CD4-positive, CD25-positive, alpha-beta regulatory T cell (primary cell): ENCODE measurements around the gene SIK2. TPM values are rescaled to one million over a fixed set of nuclear protein-coding genes. Genes with fewer than 3 reads are reported as not detected.
"Not testable (repeated sequence)": the region's sequence is repeated elsewhere in the genome, so short reads cannot be mapped to it uniquely, and the experiment has no call there.

ENCODE experiments used
- ATAC-seq, 2 donors: fragments of 150-1000 bp; cut with Tn5 transposase; one replicate each; pipeline ENCODE4 v1.10.0; 2021; ENCODE audit warnings: low read depth in 2 of 2, moderate number of reproducible peaks in 2 of 2, moderate library complexity in 1 of 2
- DNase-seq, 3 donors: peaks; one replicate each; pipeline versions ENCODE4 v3.0.0 to v3.0.0-alpha.2; 2012 to 2022; ENCODE audit warnings: mixed read lengths in 1 of 3
- H3K27ac ChIP-seq: one replicate; pipeline ENCODE4 v1.7.0; 2013; ENCODE audit warnings: mild to moderate bottlenecking, low read length; ENCODE audit not compliant: insufficient read depth, poor library complexity, severe bottlenecking
- H3K27me3 ChIP-seq: one replicate; pipeline ENCODE4 v1.7.0; 2013; ENCODE audit warnings: low read length; ENCODE audit not compliant: control insufficient read depth, insufficient read depth
- H3K36me3 ChIP-seq: one replicate; pipeline ENCODE4 v1.7.0; 2013; ENCODE audit warnings: mild to moderate bottlenecking, low read length, moderate library complexity; ENCODE audit not compliant: control insufficient read depth, insufficient read depth
- H3K4me1 ChIP-seq: 2 replicates; pipeline ENCODE4 v1.7.0; 2013; ENCODE audit warnings: mild to moderate bottlenecking, low read length; ENCODE audit not compliant: insufficient read depth, control insufficient read depth, poor library complexity, severe bottlenecking
- H3K4me3 ChIP-seq: one replicate; pipeline ENCODE4 v1.7.0; 2013; ENCODE audit warnings: low read depth, mild to moderate bottlenecking, low read length, moderate library complexity
- H3K9me3 ChIP-seq, 2 experiments: 1 replicate in 1 of 2; 2 replicates in 1 of 2; pipeline ENCODE4 v1.7.0; 2013; ENCODE audit warnings: low read length in 2 of 2, mild to moderate bottlenecking in 1 of 2, moderate library complexity in 1 of 2; ENCODE audit not compliant: control insufficient read depth in 2 of 2
- H3K27ac Mint-ChIP-seq, 3 donors: one replicate each; pipeline ENCODE4 v1.8.0; 2020 to 2022; ENCODE audit warnings: mild to moderate bottlenecking in 3 of 3, mixed read lengths in 3 of 3, moderate library complexity in 2 of 3
- H3K27me3 Mint-ChIP-seq: one replicate; pipeline ENCODE4 v1.8.0; 2022; ENCODE audit warnings: mild to moderate bottlenecking, mixed read lengths
- H3K36me3 Mint-ChIP-seq: one replicate; pipeline ENCODE4 v1.8.0; 2020; ENCODE audit warnings: mixed read lengths
- H3K4me1 Mint-ChIP-seq, 4 donors: one replicate each; pipeline ENCODE4 v1.8.0; 2020 to 2022; ENCODE audit warnings: mixed read lengths in 4 of 4, mild to moderate bottlenecking in 1 of 4
- H3K4me3 Mint-ChIP-seq, 4 donors: one replicate each; pipeline ENCODE4 v1.8.0; 2020 to 2022; ENCODE audit warnings: mild to moderate bottlenecking in 4 of 4, mixed read lengths in 4 of 4, moderate library complexity in 3 of 4
- H3K9me3 Mint-ChIP-seq, 7 donors: one replicate each; pipeline ENCODE4 v1.8.0; 2020 to 2022; ENCODE audit warnings: mixed read lengths in 7 of 7, mild to moderate bottlenecking in 3 of 7, moderate library complexity in 2 of 7
- polyA plus RNA-seq, 4 donors: library from polyadenylated mRNA; unstranded; fragments of 300-500 nt; fragmentation: Illumina TruSeq; gene quantifications; one replicate each; pipeline ENCODE4 v1.2.3, GENCODE V29; 2021
- total RNA-seq: library from RNA; stranded (reverse); gene quantifications from one replicate; pipeline ENCODE4 v1.2.3, GENCODE V29; 2022

Gene SIK2
- total and polyA plus RNA-seq, 5 donors from 2014 or later = 0.05 to 8.7 (median 0.16) TPM

GRCh38 chr11:111770581-111771134 is 168.4 kb downstream of the SIK2 start:
- ATAC-seq (no peak), DNase-seq (no peak)
- H3K4me1 Mint-ChIP-seq = peaks cover 0 to 11% (median 6%) of the 10 kb centered on the region in 4 donors
- H3K4me3 Mint-ChIP-seq = peak overlapping the region in 1 of 4 donors; percentile 62
- no peak overlapping the region for H3K4me3 ChIP-seq
- H3K9me3 Mint-ChIP-seq = no peaks in the 10 kb centered on the region
- H3K27me3 ChIP-seq = no peaks in the 10 kb centered on the region
- H3K4me1 ChIP-seq = peaks cover 7% of the 10 kb centered on the region
- H3K27ac Mint-ChIP-seq = no peak overlapping the region
- H3K36me3 Mint-ChIP-seq = no peaks in the 10 kb centered on the region
- H3K36me3 ChIP-seq = no peaks in the 10 kb centered on the region
- no peaks in the 10 kb centered on the region for H3K9me3 ChIP-seq
- no peaks in the 10 kb centered on the region for H3K27me3 Mint-ChIP-seq
- no peak overlapping the region for H3K27ac ChIP-seq

DNA sequence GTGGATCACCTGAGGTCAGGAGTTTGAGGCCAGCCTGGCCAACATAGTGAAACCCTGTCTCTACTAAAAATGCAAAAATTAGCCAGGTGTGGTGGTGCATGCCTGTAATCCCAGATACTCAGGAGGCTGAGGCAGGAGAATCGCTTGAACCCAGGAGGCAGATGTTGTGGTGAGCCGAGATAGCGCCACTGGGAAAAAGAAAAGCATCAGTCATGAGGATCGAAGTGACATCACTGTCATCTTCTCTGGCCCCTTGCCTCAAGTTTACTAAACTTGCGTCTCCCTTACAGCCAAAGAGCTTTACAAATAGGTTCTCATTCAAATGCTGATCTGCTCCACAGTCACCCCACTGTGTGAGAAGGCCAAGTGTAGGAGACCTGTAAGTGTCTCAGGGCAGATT is 169.0 kb downstream of the SIK2 start:
- ATAC-seq, H3K9me3 ChIP-seq, H3K27ac Mint-ChIP-seq, H3K36me3 ChIP-seq, H3K9me3 Mint-ChIP-seq, H3K4me1 Mint-ChIP-seq, H3K4me1 ChIP-seq, H3K27me3 ChIP-seq, H3K4me3 ChIP-seq, DNase-seq, H3K27me3 Mint-ChIP-seq, H3K27ac ChIP-seq, H3K36me3 Mint-ChIP-seq: not testable (repeated sequence)
- peak overlapping the region in 1 of 4 donors; percentile 62 for H3K4me3 Mint-ChIP-seq

- no peaks in the 10 kb centered on the region for H3K9me3 Mint-ChIP-seq
- ATAC-seq = no peak
Measured at GRCh38 chr11:111772535-111772934, 170.3 kb downstream of the SIK2 start.

DNA sequence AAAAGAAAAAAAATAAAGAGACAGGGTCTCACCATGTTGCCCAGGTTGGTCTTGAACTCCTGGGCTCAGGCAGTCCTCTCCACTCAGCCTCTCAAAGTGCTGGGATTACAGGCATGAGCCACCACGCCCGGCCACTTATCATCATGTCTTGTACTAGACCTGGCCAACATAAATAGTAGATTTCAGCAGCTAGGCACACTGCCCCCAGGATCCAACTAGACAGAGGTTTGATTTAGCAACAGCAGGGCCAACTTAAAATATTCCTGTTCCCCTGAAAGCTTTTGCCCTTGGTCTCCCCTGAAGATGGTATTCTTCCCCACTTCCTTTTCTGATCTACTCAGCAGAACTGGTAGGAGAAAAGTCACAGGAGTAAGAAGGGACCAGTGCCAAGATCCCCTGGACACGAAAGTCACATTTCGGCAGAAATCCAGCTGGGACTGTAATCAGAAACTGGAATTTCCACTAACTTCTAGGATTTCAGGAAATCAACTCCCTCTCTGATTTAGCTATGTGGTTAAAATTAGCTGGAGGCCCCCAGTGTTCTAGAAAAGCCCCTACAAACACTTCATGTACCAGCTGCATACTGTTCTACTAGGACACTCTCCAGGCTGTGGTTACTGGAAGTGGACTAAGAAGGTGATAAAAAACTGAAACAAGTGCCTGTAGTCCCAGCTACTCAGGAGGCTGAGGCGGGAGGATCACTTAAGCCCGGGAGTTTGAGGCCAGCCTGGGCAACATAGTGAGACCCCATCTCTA is 172.9 kb downstream of the SIK2 start:
- no peaks in the 10 kb centered on the region for H3K27me3 Mint-ChIP-seq
- Histone ChIP-seq H3K27ac (no peak overlapping the region), H3K27me3 (no peaks in the 10 kb centered on the region), H3K36me3 (no peaks in the 10 kb centered on the region), H3K4me3 (no peak overlapping the region), H3K9me3 (no peaks in the 10 kb centered on the region), H3K4me1 (no peaks in the 10 kb centered on the region)
- H3K36me3 Mint-ChIP-seq = no peaks in the 10 kb centered on the region
- H3K4me1 Mint-ChIP-seq = peaks cover 0 to 6% (median 0%) of the 10 kb centered on the region in 4 donors
- H3K9me3 Mint-ChIP-seq = peaks cover 0 to 1% (median 0%) of the 10 kb centered on the region in 7 donors
- no peak overlapping the region for H3K27ac Mint-ChIP-seq
- H3K4me3 Mint-ChIP-seq = no peak overlapping the region
- no peak for ATAC-seq
- DNase-seq = no peak

More at GRCh38 chr11:111772535-111772934, 170.3 kb downstream of the SIK2 start:
- no peaks in the 10 kb centered on the region for H3K9me3 ChIP-seq
- Mint-ChIP-seq H3K36me3 (no peaks in the 10 kb centered on the region), H3K27ac (no peak overlapping the region), H3K4me1 (peaks cover 0 to 5% (median 0%) of the 10 kb centered on the region in 4 donors), H3K4me3 (no peak overlapping the region), H3K27me3 (no peaks in the 10 kb centered on the region)
- H3K36me3 ChIP-seq = no peaks in the 10 kb centered on the region
- H3K27me3 ChIP-seq = no peaks in the 10 kb centered on the region
- no peak for DNase-seq
- H3K27ac ChIP-seq = no peak overlapping the region
- H3K4me1 ChIP-seq = no peaks in the 10 kb centered on the region
- H3K4me3 ChIP-seq = no peak overlapping the region

DNA sequence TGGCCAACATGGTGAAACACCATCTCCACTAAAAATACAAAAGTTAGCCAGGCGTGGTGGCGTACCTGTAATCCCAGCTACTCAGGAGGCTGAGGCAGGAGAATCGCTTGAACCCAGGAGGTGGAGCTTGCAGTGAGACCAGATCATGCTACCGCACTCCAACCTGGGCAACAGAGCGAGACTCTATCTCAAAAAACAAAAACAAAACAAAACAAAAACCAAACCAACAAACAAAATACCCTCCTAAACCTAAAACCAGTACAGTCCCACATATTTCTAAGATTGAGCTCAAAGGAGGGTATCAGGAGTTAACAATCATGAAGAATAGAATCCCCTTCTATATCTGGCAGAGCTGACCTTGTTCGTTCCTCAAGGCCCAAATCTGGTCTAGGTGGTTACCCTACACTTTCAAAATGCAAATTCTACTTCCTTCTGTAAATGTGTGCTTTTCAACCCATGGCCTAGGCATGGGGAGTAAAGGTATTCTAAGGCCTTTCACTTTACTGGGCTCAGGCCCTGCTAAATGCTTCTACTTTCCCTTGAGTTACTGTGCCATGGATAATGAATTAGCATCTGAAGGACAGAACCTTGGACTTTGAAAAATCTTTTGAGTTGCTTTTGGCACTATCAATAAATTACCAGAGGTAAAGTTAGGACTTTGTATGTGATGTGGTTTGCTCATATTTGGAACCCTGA is 174.3 kb downstream of the SIK2 start:
- H3K36me3 ChIP-seq = no peaks in the 10 kb centered on the region
- no peak overlapping the region for H3K27ac ChIP-seq
- Mint-ChIP-seq H3K27me3 (no peaks in the 10 kb centered on the region), H3K4me3 (no peak overlapping the region), H3K36me3 (no peaks in the 10 kb centered on the region), H3K9me3 (peaks cover 0 to 1% (median 0%) of the 10 kb centered on the region in 7 donors), H3K4me1 (peaks cover 0 to 6% (median 0%) of the 10 kb centered on the region in 4 donors), H3K27ac (no peak overlapping the region)
- no peaks in the 10 kb centered on the region for H3K27me3 ChIP-seq
- H3K4me3 ChIP-seq = no peak overlapping the region
- no peak for ATAC-seq
- no peaks in the 10 kb centered on the region for H3K9me3 ChIP-seq
- no peak for DNase-seq
- no peaks in the 10 kb centered on the region for H3K4me1 ChIP-seq

GRCh38 chr11:111777094-111778046 is 175.1 kb downstream of the SIK2 start:
- Histone ChIP-seq H3K27ac (no peak overlapping the region), H3K9me3 (no peaks in the 10 kb centered on the region), H3K4me3 (no peak overlapping the region), H3K27me3 (no peaks in the 10 kb centered on the region), H3K4me1 (no peaks in the 10 kb centered on the region), H3K36me3 (no peaks in the 10 kb centered on the region)
- peak; percentile 10 to 80 (median 67) for DNase-seq
- no peaks in the 10 kb centered on the region for H3K36me3 Mint-ChIP-seq
- H3K4me1 Mint-ChIP-seq = peaks cover 0 to 6% (median 0%) of the 10 kb centered on the region in 4 donors
- H3K4me3 Mint-ChIP-seq = no peak overlapping the region
- peak; percentile 88 for ATAC-seq
- H3K27ac Mint-ChIP-seq = no peak overlapping the region
- peaks cover 0 to 1% (median 0%) of the 10 kb centered on the region in 7 donors for H3K9me3 Mint-ChIP-seq
- H3K27me3 Mint-ChIP-seq = no peaks in the 10 kb centered on the region

DNA sequence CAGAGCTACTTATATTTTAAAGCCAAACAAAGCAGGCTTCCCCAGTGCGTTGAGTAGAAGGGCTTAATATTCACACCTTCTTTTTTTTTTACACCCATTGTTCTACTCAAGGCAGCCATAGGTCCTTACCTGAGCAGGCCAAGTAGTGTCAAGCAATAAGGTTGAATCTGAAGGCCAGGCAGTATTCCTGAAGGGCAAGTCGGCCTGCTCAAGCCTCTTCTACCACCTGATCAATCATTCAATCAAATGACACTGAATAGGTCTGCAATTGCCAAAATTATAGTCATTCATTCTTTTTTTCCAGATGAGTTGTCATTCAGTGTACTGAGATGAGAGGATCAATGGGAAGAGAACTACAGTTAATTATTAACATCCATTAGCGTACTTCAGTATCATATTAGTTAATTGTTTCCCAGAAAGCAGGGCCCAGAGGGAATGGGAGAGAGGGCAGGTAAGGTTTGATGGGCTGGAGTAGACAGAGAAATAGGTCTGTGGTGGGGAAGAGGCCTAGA is 175.9 kb downstream of the SIK2 start:
- ATAC-seq (no peak), DNase-seq (no peak)
- peaks cover 0 to 1% (median 0%) of the 10 kb centered on the region in 7 donors for H3K9me3 Mint-ChIP-seq
- Histone ChIP-seq H3K9me3 (no peaks in the 10 kb centered on the region), H3K27me3 (no peaks in the 10 kb centered on the region), H3K27ac (no peak overlapping the region), H3K36me3 (no peaks in the 10 kb centered on the region), H3K4me1 (no peaks in the 10 kb centered on the region), H3K4me3 (no peak overlapping the region)
- H3K27ac Mint-ChIP-seq = peak overlapping the region in 1 of 3 donors; percentile 60
- peaks cover 0 to 6% (median 0%) of the 10 kb centered on the region in 4 donors for H3K4me1 Mint-ChIP-seq
- no peaks in the 10 kb centered on the region for H3K27me3 Mint-ChIP-seq
- no peaks in the 10 kb centered on the region for H3K36me3 Mint-ChIP-seq
- no peak overlapping the region for H3K4me3 Mint-ChIP-seq
